Measurements from ENCODE around the gene GRIN3B. TPM values are rescaled to one million over a fixed set of nuclear protein-coding genes. Genes with fewer than 3 reads are reported as not detected.

The GRIN3B gene
- total and polyA plus RNA-seq, 9 of the 15 experiments (the other 6 are each of a cell fraction or from before 2014, with no cell fraction given) = 0.06 to 0.95 (median 0.19) TPM; not detected in 6

GRCh38 chr19:1041835-1042685 is 41.8 kb downstream of the GRIN3B start (continued):
- peak; percentile 48 for TF ChIP-seq CTBP1 (IDR thresholded peaks at IDR 0.05; ENCODE audit: borderline replicate concordance)
- TF ChIP-seq LARP7 (IDR thresholded peaks at IDR 0.05) = no peak
- TF ChIP-seq SUPT5H (IDR thresholded peaks at IDR 0.05) = peak; percentile 64
- TF ChIP-seq ZNF79 (CRISPR knock-in tag; IDR thresholded peaks at IDR 0.05; ENCODE audit: low read depth) = no peak
- 0 out of 2 replicates have a peak, but pooled peaks have one; percentile 17 for TF ChIP-seq RUNX1 (IDR thresholded peaks at IDR 0.05; ENCODE audit: low read depth)
- peak; percentile 93 for TF ChIP-seq RBM25 (IDR thresholded peaks at IDR 0.05; ENCODE audit: low read depth, low read length, severe bottlenecking)
- no peak for TF ChIP-seq TCF7 (IDR thresholded peaks at IDR 0.05; ENCODE audit: borderline replicate concordance)
- peak; percentile 93 for TF ChIP-seq ATF7 (IDR thresholded peaks at IDR 0.05)
- TF ChIP-seq ZNF77 (CRISPR knock-in tag; IDR thresholded peaks at IDR 0.05) = no peak
- TF ChIP-seq SAFB (IDR thresholded peaks at IDR 0.05; ENCODE audit: borderline replicate concordance, low read depth, low read length) = no peak
- TF ChIP-seq MLX (CRISPR knock-in tag; conservative IDR thresholded peaks at IDR 0.05) = no peak
- peak; percentile 88 for TF ChIP-seq ATF3 (IDR thresholded peaks at IDR 0.05)
- TF ChIP-seq ATF3 (CRISPR knock-in tag; conservative IDR thresholded peaks at IDR 0.05) = no peak
- no peak for TF ChIP-seq SMAD1 (IDR thresholded peaks at IDR 0.05; ENCODE audit: low read depth, low read length, partially characterized antibody)
- no peak for TF ChIP-seq ETV5 (CRISPR knock-in tag; IDR thresholded peaks at IDR 0.05; ENCODE audit: low read depth)
- no peak for TF ChIP-seq ZNF584 (CRISPR knock-in tag; IDR thresholded peaks at IDR 0.05; ENCODE audit: low read depth)
- peak; percentile 87 for TF ChIP-seq MAX (CRISPR knock-in tag; IDR thresholded peaks at IDR 0.05)
- TF ChIP-seq ZNF384 (IDR thresholded peaks at IDR 0.05; ENCODE audit: low read depth, low read length) = no peak
- TF ChIP-seq TAF1 (IDR thresholded peaks at IDR 0.05; ENCODE audit: control insufficient read depth, extremely low read depth, insufficient read depth, low read length, severe bottlenecking) = peak; percentile 57
- no peak for TF ChIP-seq NR2C1 (IDR thresholded peaks at IDR 0.05)
- 0 out of 2 replicates have a peak, but pooled peaks have one; percentile 13 for TF ChIP-seq NR2C1 (tag; IDR thresholded peaks at IDR 0.05)
- no peak for TF ChIP-seq ZKSCAN3 (CRISPR knock-in tag; IDR thresholded peaks at IDR 0.05)
- no peak; the same call in 1 of the 2 replicates for TF ChIP-seq XRCC5 (IDR thresholded peaks at IDR 0.05; ENCODE audit: low read depth, low read length)
- TF ChIP-seq MTA1 (IDR thresholded peaks at IDR 0.05; ENCODE audit: borderline replicate concordance) = peak; percentile 97
- peak; percentile 60 for TF ChIP-seq VEZF1 (CRISPR knock-in tag; IDR thresholded peaks at IDR 0.05)

All from K562 (cell line).